Left ventricle myocardium superior (tissue), 1 donor: ENCODE data around the gene GALNTL6. TPM values are rescaled to one million over a fixed set of nuclear protein-coding genes. Genes with fewer than 3 reads are reported as not detected.

ENCODE experiments used
- ATAC-seq: fragments of 200-7000 bp; cut with Tn5 transposase; one replicate; pipeline ENCODE4 v1.9.1; 2020; ENCODE audit warnings: mild to moderate bottlenecking, moderate library complexity
- DNase-seq: peaks from one replicate; pipeline ENCODE4 v3.0.0-alpha.2; 2020
- intact Hi-C: fragments of 100-400 bp; cut with micrococcal nuclease; formaldehyde crosslinking; loops from one replicate; pipeline ENCODE4 v1.11.0; 2022
- total RNA-seq: library from RNA; stranded (reverse); fragmentation: NEBNext Ultra II Directional; extraction: Animal tissue kit (Norgen Biotek cat#: 25700); gene quantifications from one replicate; pipeline ENCODE4 v1.2.1, GENCODE V29; 2021
- donor health status: DM: no; HTN: yes; CAD: no; lungs with severe emphysema.

Gene GALNTL6
- total RNA-seq, 1 donor from 2014 or later = not detected

DNA sequence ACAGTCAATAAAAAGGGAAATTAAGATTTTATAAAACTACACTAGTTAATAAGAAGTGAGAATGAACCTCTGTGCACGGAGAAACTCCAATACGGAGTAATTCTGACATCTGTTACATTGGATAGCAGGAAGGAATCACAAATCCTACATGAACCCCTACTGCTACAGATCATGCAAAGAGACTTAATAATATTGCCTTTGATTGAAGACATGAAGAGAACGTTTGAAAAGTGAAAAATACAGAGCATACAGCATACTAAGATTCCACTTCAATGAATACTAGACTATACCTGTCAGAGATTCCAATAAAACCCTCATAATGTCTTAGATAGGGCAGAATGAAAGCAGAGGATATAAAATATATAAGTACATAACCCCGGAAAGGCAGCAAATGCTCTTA is 995.0 kb downstream of the GALNTL6 start:
- DNase-seq = no peak
- intact Hi-C loops = no loop called here

GRCh38 chr4:172809319-172809718 is 996.1 kb downstream of the GALNTL6 start:
- no peak for DNase-seq
- ATAC-seq = no peak
- intact Hi-C loops = no loop called here

More for the DNA sequence above, 995.0 kb downstream of the GALNTL6 start:
- no peak for ATAC-seq

DNA sequence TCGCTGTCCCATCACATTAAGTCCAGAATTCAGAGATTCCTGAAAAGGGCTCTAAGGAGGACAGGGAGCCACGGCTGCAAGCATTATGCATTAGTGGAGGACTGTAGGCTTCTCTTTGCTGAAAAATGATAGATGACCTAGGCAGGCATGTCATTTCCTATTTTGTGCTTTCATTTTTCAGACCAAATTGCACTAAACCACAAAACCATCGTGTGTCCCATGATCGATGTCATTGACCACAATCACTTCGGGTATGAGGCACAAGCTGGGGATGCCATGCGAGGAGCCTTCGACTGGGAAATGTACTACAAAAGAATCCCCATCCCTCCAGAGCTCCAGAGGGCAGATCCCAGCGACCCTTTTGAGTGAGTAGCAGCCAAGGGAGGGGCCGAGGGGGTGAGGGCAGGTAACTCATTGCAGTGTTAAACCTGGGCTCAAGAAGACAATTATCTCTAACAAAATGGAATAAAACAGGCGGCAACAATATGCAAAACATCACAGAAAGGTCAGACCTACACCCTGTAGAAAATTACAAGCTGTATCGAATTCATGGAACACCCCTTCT is 1000.2 kb downstream of the GALNTL6 start:
- DNase-seq (no peak), ATAC-seq (no peak)
- intact Hi-C loops = no loop called here

GRCh38 chr4:172815499-172816164 is 1002.4 kb downstream of the GALNTL6 start:
- ATAC-seq (no peak), DNase-seq (no peak)
- intact Hi-C loops = no loop called here

DNA sequence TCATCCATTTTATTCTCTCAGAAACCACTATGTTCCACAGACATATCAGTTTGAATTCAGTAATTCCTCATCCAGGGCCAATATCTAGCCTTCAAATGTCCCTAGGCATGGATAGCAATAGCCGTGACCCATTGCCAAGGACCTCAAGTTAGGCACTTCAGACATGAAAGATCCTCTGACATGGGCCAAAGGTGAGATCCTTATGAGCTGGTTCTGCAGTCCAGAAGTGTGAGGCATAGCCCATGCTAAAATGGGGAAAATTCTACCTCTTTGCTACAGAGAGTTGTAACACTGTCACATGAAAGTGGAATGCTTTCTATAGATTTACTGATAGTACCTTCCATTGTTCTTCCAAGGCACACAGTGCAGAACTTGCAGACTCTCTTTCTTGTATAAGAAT is 1005.7 kb downstream of the GALNTL6 start:
- no peak for DNase-seq
- no peak for ATAC-seq
- intact Hi-C loops = no loop called here

GRCh38 chr4:172819353-172819752 is 1006.1 kb downstream of the GALNTL6 start:
- intact Hi-C loops = no loop called here

GRCh38 chr4:172822331-172822730 is 1009.1 kb downstream of the GALNTL6 start:
- DNase-seq (no peak), ATAC-seq (no peak)
- intact Hi-C loops = no loop called here

More at GRCh38 chr4:172819353-172819752, 1006.1 kb downstream of the GALNTL6 start:
- DNase-seq = no peak
- ATAC-seq = no peak

DNA sequence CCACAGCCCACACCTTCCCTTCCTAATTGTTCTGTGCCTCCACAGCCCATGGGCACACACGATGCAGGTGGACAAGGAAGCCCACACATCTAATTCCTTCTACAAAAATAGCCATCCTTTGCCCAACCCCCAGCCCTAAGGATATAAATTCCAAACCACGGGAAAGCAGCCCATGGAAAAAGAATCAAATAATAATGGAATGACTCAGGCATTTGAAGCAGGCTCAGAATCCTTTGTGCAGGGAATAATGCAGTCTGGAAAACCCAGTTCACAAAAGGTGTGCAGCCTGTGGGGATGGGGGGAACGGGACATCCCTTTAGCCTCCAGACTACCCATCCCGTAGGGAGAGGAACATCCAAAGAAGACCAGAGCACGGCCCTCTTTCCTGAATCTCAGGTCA is 1013.1 kb downstream of the GALNTL6 start:
- DNase-seq (no peak), ATAC-seq (no peak)
- intact Hi-C loops = no loop called here

GRCh38 chr4:172826861-172827260 is 1013.7 kb downstream of the GALNTL6 start:
- ATAC-seq (no peak), DNase-seq (no peak)
- intact Hi-C loops = no loop called here

DNA sequence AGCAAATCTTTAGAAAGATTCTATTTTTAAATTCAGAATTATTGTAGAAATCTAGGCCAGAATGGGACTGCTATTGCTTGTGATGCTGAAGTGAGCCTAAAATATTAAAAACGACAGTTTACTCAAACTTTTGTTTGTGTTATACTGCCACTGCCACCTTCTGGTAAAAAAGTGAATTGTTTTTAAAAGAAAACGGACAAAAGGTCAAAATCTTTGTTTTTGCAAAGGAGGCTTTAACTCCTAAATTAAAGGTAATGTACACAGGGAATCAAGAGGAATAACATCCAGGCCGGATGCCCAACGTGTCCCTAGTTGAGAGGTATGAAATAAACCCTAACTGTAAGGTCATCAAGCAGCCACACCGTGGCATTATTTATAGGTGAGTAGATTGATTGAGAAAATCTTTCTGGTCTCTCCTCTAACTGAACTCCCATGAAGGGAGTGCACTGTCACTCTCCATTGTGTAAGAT is 1017.1 kb downstream of the GALNTL6 start:
- no peak for ATAC-seq

DNA sequence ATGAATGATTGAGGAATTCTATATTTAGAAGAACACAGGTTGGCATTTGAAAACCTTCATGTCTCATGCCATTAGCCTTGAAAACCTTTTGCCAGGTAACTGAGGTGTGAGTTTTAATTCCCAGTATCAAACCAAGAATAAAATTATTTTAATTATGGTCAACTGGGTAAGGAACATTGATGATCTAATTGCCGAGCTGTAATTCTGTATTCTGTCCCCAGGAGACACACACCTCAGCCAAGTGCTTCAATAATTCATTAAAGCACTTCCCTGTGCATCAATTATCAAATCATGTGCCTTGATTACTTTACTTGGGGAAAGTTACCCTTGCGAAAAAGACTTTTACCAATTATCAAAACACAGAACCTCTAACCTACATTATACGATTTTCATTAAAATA is 1023.5 kb downstream of the GALNTL6 start:
- intact Hi-C loops = no loop called here
- DNase-seq (no peak), ATAC-seq (no peak)

More for the DNA sequence above, 1017.1 kb downstream of the GALNTL6 start:
- DNase-seq = no peak
- intact Hi-C loops = no loop called here

DNA sequence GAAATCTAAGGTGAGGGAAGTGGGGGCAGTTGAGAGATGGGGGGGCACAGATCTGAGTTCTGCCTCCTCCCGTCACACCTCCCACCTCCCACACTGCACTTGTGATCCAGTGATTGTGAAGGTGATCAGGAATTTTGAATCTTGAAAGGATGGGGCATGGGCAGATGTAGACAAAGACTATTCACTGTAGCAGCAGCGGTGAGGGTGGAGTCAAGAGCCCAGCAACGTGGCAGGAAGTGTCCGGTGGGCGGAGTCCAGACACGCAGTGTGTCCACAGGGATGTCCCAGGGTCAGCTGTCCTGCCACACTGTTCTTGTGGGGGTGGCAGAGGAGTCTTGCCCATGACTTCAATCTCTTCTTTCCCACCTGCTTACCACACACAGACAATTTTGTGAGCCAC is 1024.9 kb downstream of the GALNTL6 start:
- ATAC-seq (no peak), DNase-seq (no peak)
- intact Hi-C loops = no loop called here

DNA sequence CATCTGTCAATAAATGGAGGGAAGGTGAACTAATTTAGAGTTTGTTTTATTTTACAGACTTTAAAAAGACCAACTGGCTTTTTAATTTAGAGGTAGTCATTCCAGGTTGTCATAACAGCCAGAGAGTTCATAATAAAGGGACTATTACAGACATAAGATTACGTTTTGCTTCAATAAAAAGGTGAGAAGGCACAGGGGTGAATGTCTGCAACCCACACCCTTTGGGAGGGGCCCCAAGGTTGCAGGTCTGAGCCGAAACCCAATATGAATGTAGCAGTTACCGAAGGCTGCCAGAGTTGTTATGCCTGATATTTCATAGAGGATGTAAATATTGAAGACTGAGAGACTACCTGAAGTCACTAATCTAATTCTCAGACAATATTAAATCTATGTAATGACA is 1025.7 kb downstream of the GALNTL6 start:
- ATAC-seq (no peak), DNase-seq (no peak)
- intact Hi-C loops = no loop called here

DNA sequence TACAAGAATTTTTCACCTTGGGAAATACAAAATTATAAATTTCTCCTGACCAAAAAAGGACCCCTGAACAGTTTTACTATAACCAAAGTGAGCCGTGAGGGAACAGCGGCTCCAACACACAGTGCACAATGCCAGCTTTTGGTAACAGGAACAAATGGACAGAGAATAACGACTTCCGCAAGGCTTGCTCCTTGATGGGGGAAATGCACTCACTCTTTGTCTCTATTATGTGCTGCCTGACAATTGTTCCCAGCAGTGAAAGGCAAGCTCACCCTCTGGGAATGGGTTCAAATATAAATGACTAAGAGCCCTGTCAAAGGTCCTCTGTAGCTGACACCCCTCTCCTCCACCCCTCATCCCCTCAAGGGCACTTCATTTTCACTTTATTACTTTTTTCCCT is 1029.6 kb downstream of the GALNTL6 start:
- ATAC-seq = no peak
- no peak for DNase-seq
- intact Hi-C loops = no loop called here

- no peak for DNase-seq
- ATAC-seq = no peak
- intact Hi-C loops = no loop called here
These were observed 1030.0 kb downstream of the GALNTL6 start for GRCh38 chr4:172843192-172843591.

GRCh38 chr4:172844556-172844955 is 1031.4 kb downstream of the GALNTL6 start:
- ATAC-seq = no peak
- DNase-seq = no peak
- intact Hi-C loops = no loop called here

- DNase-seq (no peak), ATAC-seq (no peak)
- intact Hi-C loops = no loop called here
These were observed 1032.1 kb downstream of the GALNTL6 start for GRCh38 chr4:172845281-172845680.

GRCh38 chr4:172850838-172851237 is 1037.6 kb downstream of the GALNTL6 start:
- intact Hi-C loops = no loop called here
- DNase-seq = no peak
- ATAC-seq = no peak

DNA sequence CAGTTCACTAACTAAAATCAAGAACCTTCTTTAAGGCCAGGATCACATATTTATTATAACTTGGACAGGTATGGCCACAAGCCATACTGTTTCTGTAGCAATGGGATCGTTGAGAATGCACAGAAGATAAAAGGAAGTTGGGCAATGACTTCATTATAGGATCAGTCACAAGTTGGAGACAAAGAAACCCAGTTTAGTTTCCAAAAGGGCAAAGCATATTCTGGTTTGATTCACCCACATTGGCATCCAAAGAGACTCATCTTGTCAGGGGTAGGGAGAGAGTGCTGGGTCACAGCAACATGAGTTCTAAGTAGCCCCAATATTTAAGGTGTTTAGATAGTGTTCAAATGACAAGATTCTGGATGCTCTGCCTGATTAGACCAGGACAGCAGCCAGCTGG is 1038.3 kb downstream of the GALNTL6 start:
- ATAC-seq (no peak), DNase-seq (no peak)
- intact Hi-C loops = no loop called here

GRCh38 chr4:172857026-172857425 is 1043.8 kb downstream of the GALNTL6 start:
- DNase-seq = no peak
- ATAC-seq = no peak
- intact Hi-C loops = no loop called here

- ATAC-seq = no peak
- intact Hi-C loops = no loop called here
- DNase-seq = no peak
These were observed 1045.6 kb downstream of the GALNTL6 start for GRCh38 chr4:172858731-172859230.
